SK-N-SH treated with all-trans-retinoic acid at 6 μM for 48 hours (cell line): Measurements from ENCODE around the gene GC.

Experiments
- ATAC-seq: fragments of 200-7000 bp; cut with Tn5 transposase; 3 replicates; pipeline ENCODE4 v1.9.1; 2020; ENCODE audit warnings: mild to moderate bottlenecking, moderate library complexity
- ARNTL ChIP-seq: fragments of 450-650 bp; formaldehyde crosslinking; IDR thresholded peaks from 2 replicates; pipeline ENCODE4 v1.5.0; 2020; ENCODE audit warnings: low read depth, mild to moderate bottlenecking, moderate library complexity, borderline replicate concordance
- BACH2 ChIP-seq: fragments of 250-450 bp; sonication (Bioruptor Pico); IDR thresholded peaks from 2 replicates; pipeline ENCODE4 v1.9.0; 2021; ENCODE audit warnings: mild to moderate bottlenecking, borderline replicate concordance
- ISL1 ChIP-seq: fragments of 250-450 bp; sonication (Bioruptor Pico); IDR thresholded peaks from 2 replicates; pipeline ENCODE4 v2.1.2; 2022; ENCODE audit warnings: mild to moderate bottlenecking, moderate library complexity
- OSR1 ChIP-seq: fragments of 250-450 bp; sonication (Bioruptor Pico); IDR thresholded peaks from 2 replicates; pipeline ENCODE4 v1.8.0; 2022; ENCODE audit warnings: moderate library complexity, mild to moderate bottlenecking, inconsistent platforms
- PPARA ChIP-seq: fragments of 250-450 bp; sonication (Bioruptor Pico); IDR thresholded peaks from 2 replicates; pipeline ENCODE4 v1.5.0; 2020; ENCODE audit warnings: mild to moderate bottlenecking, borderline replicate concordance
- RARB ChIP-seq: fragments of 250-450 bp; sonication (Bioruptor Pico); IDR thresholded peaks from 2 replicates; pipeline ENCODE4 v1.8.0; 2021; ENCODE audit warnings: mild to moderate bottlenecking, moderate library complexity
- SNAI2 ChIP-seq: fragments of 250-450 bp; sonication (Bioruptor Pico); IDR thresholded peaks from 2 replicates; pipeline ENCODE4 v1.5.0; 2020; ENCODE audit warnings: mild to moderate bottlenecking, moderate library complexity
- TCF4 ChIP-seq: fragments of 250-450 bp; sonication (Bioruptor Pico); IDR thresholded peaks from 2 replicates; pipeline ENCODE4 v1.8.0; 2021; ENCODE audit warnings: mild to moderate bottlenecking, moderate library complexity, borderline replicate concordance
- TOX ChIP-seq: fragments of 250-450 bp; sonication (Bioruptor Pico); IDR thresholded peaks from 2 replicates; pipeline ENCODE4 v1.8.0; 2021; ENCODE audit warnings: mild to moderate bottlenecking, moderate library complexity, borderline replicate concordance
- ZC3H10 ChIP-seq: fragments of 250-450 bp; sonication (Bioruptor Pico); IDR thresholded peaks from 2 replicates; pipeline ENCODE4 v1.5.1; 2021; ENCODE audit warnings: mild to moderate bottlenecking, moderate library complexity
- ZFP3 ChIP-seq: fragments of 250-450 bp; sonication (Bioruptor Pico); IDR thresholded peaks from 2 replicates; pipeline ENCODE4 v1.5.0; 2020; ENCODE audit warnings: mild to moderate bottlenecking, moderate library complexity
- ZFP30 ChIP-seq: fragments of 450-650 bp; formaldehyde crosslinking; IDR thresholded peaks from 2 replicates; pipeline ENCODE4 v1.5.0; 2022; ENCODE audit warnings: mild to moderate bottlenecking, moderate library complexity
- ZNF565 ChIP-seq: fragments of 450-650 bp; formaldehyde crosslinking; conservative IDR thresholded peaks from 2 replicates; pipeline ENCODE4 v1.5.0; 2020; ENCODE audit warnings: low read depth, mild to moderate bottlenecking, moderate library complexity
- ZNF8 ChIP-seq: fragments of 450-650 bp; formaldehyde crosslinking; IDR thresholded peaks from 2 replicates; pipeline ENCODE4 v1.5.0; 2020; ENCODE audit warnings: mild to moderate bottlenecking, moderate library complexity
- TF ChIP-seq, protein P1 (sequence below): fragments of 250-450 bp; sonication (Bioruptor Pico); IDR thresholded peaks from 2 replicates; pipeline ENCODE4 v1.8.0; 2020; ENCODE audit warnings: mild to moderate bottlenecking, moderate library complexity, borderline replicate concordance
- TF ChIP-seq, protein P2 (sequence below): fragments of 250-450 bp; sonication (Bioruptor Pico); IDR thresholded peaks from 2 replicates; pipeline ENCODE4 v1.5.0; 2020; ENCODE audit warnings: mild to moderate bottlenecking, moderate library complexity
- TF ChIP-seq, protein P3 (sequence below): fragments of 250-450 bp; sonication (Bioruptor Pico); IDR thresholded peaks from 2 replicates; pipeline ENCODE4 v1.5.1; 2021; ENCODE audit warnings: mild to moderate bottlenecking, moderate library complexity
- TF ChIP-seq, protein P4 (sequence below): fragments of 250-450 bp; sonication (Bioruptor Pico); IDR thresholded peaks from 2 replicates; pipeline ENCODE4 v1.5.1; 2020; ENCODE audit warnings: low read depth, mild to moderate bottlenecking, moderate library complexity

Gene GC

DNA sequence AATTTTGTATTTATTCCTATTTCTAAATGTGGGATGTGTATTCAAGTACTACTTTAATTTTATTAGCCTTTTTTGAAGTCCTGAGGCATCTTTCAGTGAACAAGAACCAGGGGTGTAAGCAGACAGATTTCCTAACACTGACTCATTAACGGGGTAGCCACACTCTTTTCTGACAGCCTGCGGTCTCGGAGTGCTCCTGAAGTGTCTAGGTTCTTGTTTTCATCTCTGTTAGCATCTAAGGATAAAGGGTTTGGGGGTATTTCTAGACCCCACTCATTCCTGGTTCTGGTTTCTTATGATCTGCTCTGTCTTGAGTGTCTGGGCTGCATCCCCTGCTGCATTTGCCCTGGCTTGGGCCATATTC is 71.9 kb downstream of the GC start:
- no peak for ATAC-seq
- TF ChIP-seq ZFP3 (CRISPR knock-in tag) (no peak), ARNTL (no peak), TOX (no peak), ZNF8 (CRISPR knock-in tag) (no peak)

DNA sequence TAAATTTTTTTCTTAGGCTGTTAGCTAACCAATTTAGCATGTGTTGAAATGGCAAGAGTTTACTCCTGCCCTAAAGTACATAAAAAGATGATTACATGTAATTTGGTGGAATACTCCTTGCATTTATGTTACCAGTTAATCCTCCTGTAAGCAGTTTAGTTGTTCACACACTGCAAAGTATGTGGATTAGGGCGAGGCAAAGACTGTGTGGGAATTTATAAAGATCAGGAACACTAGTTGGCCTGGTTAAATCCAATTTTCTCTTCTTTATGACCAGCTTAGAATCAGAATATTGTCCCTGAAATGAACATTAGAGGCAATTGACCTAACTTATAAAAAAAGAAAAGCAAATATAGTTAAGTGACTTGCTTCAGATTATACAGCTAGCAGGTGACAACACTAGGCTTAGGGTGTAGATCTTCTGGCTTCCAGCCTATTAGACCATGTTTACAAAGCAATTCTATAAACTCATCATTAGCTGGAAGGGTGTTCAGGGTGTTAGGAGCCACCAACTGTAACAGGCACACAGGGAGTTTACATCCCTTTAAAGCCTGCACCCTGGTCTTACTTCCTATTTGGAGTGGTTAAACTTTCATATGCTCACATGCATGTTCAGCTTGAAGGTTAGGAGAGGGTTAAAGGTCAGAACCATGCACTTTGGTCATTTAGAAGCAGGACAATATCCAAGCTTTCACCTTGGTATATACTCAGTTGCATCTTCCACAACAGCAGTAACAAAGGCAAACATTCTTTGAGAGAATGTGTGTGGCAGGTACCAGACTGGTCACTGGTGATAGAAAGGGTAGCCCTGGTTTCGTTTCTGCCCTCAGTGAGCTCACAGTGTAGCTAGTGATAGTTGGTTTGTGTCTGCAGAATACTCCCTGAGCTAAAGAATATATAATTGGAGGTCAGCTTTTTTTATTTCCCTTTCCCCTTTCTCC is 72.6 kb downstream of the GC start:
- TF ChIP-seq ZNF565 (no peak), ZNF8 (CRISPR knock-in tag) (no peak), RARB (CRISPR knock-in tag) (no peak), PPARA (no peak), ARNTL (no peak), ISL1 (CRISPR knock-in tag) (no peak), ZC3H10 (CRISPR knock-in tag) (no peak), ZFP3 (CRISPR knock-in tag) (no peak), TCF4 (CRISPR knock-in tag) (no peak), TOX (no peak), ZFP30 (CRISPR knock-in tag) (no peak), BACH2 (CRISPR knock-in tag) (no peak)
- TF ChIP-seq, protein P1, sequence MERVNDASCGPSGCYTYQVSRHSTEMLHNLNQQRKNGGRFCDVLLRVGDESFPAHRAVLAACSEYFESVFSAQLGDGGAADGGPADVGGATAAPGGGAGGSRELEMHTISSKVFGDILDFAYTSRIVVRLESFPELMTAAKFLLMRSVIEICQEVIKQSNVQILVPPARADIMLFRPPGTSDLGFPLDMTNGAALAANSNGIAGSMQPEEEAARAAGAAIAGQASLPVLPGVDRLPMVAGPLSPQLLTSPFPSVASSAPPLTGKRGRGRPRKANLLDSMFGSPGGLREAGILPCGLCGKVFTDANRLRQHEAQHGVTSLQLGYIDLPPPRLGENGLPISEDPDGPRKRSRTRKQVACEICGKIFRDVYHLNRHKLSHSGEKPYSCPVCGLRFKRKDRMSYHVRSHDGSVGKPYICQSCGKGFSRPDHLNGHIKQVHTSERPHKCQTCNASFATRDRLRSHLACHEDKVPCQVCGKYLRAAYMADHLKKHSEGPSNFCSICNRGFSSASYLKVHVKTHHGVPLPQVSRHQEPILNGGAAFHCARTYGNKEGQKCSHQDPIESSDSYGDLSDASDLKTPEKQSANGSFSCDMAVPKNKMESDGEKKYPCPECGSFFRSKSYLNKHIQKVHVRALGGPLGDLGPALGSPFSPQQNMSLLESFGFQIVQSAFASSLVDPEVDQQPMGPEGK (CRISPR knock-in tag) = no peak
- TF ChIP-seq, protein P2, sequence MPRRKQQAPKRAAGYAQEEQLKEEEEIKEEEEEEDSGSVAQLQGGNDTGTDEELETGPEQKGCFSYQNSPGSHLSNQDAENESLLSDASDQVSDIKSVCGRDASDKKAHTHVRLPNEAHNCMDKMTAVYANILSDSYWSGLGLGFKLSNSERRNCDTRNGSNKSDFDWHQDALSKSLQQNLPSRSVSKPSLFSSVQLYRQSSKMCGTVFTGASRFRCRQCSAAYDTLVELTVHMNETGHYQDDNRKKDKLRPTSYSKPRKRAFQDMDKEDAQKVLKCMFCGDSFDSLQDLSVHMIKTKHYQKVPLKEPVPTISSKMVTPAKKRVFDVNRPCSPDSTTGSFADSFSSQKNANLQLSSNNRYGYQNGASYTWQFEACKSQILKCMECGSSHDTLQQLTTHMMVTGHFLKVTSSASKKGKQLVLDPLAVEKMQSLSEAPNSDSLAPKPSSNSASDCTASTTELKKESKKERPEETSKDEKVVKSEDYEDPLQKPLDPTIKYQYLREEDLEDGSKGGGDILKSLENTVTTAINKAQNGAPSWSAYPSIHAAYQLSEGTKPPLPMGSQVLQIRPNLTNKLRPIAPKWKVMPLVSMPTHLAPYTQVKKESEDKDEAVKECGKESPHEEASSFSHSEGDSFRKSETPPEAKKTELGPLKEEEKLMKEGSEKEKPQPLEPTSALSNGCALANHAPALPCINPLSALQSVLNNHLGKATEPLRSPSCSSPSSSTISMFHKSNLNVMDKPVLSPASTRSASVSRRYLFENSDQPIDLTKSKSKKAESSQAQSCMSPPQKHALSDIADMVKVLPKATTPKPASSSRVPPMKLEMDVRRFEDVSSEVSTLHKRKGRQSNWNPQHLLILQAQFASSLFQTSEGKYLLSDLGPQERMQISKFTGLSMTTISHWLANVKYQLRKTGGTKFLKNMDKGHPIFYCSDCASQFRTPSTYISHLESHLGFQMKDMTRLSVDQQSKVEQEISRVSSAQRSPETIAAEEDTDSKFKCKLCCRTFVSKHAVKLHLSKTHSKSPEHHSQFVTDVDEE (CRISPR knock-in tag) = no peak
- TF ChIP-seq, protein P3, sequence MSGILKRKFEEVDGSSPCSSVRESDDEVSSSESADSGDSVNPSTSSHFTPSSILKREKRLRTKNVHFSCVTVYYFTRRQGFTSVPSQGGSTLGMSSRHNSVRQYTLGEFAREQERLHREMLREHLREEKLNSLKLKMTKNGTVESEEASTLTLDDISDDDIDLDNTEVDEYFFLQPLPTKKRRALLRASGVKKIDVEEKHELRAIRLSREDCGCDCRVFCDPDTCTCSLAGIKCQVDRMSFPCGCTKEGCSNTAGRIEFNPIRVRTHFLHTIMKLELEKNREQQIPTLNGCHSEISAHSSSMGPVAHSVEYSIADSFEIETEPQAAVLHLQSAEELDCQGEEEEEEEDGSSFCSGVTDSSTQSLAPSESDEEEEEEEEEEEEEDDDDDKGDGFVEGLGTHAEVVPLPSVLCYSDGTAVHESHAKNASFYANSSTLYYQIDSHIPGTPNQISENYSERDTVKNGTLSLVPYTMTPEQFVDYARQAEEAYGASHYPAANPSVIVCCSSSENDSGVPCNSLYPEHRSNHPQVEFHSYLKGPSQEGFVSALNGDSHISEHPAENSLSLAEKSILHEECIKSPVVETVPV (CRISPR knock-in tag) = no peak
- TF ChIP-seq, protein P4, sequence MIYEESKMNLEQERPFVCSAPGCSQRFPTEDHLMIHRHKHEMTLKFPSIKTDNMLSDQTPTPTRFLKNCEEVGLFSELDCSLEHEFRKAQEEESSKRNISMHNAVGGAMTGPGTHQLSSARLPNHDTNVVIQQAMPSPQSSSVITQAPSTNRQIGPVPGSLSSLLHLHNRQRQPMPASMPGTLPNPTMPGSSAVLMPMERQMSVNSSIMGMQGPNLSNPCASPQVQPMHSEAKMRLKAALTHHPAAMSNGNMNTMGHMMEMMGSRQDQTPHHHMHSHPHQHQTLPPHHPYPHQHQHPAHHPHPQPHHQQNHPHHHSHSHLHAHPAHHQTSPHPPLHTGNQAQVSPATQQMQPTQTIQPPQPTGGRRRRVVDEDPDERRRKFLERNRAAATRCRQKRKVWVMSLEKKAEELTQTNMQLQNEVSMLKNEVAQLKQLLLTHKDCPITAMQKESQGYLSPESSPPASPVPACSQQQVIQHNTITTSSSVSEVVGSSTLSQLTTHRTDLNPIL = no peak
- no peak for ATAC-seq

DNA sequence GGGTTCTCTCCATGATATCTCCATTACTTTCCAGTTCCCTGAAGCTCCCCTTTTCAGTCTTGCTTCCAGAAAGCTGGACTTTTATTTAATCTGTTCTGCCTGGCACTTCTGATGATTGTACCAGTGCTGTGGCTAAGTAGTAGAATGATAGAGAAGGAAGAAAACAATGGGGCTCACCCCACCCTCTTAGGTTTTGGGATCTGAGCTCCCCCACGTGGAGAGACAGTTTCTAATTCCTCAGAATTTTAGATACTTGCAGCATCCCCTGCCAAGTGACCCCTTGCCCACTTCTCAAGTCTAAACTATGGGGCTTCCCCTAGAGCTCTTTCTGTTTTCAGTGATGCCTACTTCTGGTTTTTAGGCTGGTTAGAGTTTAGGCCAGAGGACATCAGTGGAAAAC is 73.9 kb downstream of the GC start:
- no peak for ATAC-seq
- TF ChIP-seq, protein P2 (CRISPR knock-in tag) = no peak
- TF ChIP-seq, protein P3 (CRISPR knock-in tag) = no peak
- TF ChIP-seq ZC3H10 (CRISPR knock-in tag) = no peak
- no peak for TF ChIP-seq OSR1 (CRISPR knock-in tag)
- no peak for TF ChIP-seq SNAI2 (CRISPR knock-in tag)
- TF ChIP-seq ARNTL = no peak
- no peak for TF ChIP-seq BACH2 (CRISPR knock-in tag)
- TF ChIP-seq, protein P4 = no peak
- no peak for TF ChIP-seq RARB (CRISPR knock-in tag)
- no peak for TF ChIP-seq TOX
